Tibial nerve (tissue), 3 donors: Measurements from ENCODE around the gene LPXN.

Source experiments
- POLR2A ChIP-seq, 2 donors: fragments of 450-650 bp; IDR thresholded peaks; one replicate each; pipeline ENCODE4 v1.6.1; 2017; ENCODE audit warnings: antibody characterized with exemption in 2 of 2, mild to moderate bottlenecking in 2 of 2, moderate library complexity in 2 of 2
- TF ChIP-seq, protein P1 (sequence below), 5 experiments: fragments of 200-600 bp in 3 of 5; fragments of 450-650 bp in 2 of 5; sonication (generic) in 3 of 5; IDR thresholded peaks; one replicate each; pipeline ENCODE4 v1.5.1; 2016 to 2019; ENCODE audit warnings: antibody characterized with exemption in 5 of 5, mild to moderate bottlenecking in 3 of 5, moderate library complexity in 2 of 5

DNA sequence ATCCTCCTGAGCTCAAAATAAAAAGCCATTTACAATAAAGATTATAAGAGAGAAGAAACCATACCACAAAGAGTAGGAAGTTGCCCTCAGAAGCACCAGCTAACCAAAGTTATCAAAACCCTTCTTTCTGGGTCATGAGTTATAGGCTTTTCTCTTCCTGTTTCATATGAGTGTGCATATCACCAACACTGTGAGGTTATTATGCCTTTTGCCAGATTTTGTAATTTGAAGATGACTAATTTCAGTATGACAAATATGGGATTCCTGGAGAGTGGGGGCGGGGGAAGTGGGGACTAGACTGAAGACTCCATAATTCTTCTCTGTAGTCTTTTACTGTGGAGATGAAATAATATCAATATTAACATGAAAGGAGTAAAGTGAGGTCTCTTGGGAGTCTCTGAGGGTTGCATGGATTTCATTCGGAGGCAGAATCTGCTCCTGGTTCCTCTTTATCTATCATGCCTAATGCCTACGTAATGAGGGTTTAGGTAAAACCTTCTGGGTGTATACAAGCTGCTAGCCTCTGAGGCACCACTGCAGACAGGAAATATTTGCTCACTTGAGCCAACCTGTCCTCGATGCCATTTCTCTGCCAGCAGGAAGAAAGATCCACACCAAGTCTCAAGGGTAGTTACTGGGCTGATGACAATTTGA, 2.1 kb downstream of the LPXN start:
- TF ChIP-seq, protein P1, sequence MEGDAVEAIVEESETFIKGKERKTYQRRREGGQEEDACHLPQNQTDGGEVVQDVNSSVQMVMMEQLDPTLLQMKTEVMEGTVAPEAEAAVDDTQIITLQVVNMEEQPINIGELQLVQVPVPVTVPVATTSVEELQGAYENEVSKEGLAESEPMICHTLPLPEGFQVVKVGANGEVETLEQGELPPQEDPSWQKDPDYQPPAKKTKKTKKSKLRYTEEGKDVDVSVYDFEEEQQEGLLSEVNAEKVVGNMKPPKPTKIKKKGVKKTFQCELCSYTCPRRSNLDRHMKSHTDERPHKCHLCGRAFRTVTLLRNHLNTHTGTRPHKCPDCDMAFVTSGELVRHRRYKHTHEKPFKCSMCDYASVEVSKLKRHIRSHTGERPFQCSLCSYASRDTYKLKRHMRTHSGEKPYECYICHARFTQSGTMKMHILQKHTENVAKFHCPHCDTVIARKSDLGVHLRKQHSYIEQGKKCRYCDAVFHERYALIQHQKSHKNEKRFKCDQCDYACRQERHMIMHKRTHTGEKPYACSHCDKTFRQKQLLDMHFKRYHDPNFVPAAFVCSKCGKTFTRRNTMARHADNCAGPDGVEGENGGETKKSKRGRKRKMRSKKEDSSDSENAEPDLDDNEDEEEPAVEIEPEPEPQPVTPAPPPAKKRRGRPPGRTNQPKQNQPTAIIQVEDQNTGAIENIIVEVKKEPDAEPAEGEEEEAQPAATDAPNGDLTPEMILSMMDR (IDR thresholded peaks at IDR 0.05) = no peak
- no peak for TF ChIP-seq POLR2A (IDR thresholded peaks at IDR 0.05)
